SK-N-SH treated with all-trans-retinoic acid at 6 μM for 48 hours (cell line): ENCODE data around the gene CHRM1.

ENCODE experiments used
- ARNTL ChIP-seq: fragments of 450-650 bp; formaldehyde crosslinking; IDR thresholded peaks from 2 replicates; pipeline ENCODE4 v1.5.0; 2020; ENCODE audit warnings: low read depth, mild to moderate bottlenecking, moderate library complexity, borderline replicate concordance
- BACH2 ChIP-seq: fragments of 250-450 bp; sonication (Bioruptor Pico); IDR thresholded peaks from 2 replicates; pipeline ENCODE4 v1.9.0; 2021; ENCODE audit warnings: mild to moderate bottlenecking, borderline replicate concordance
- CREB5 ChIP-seq: fragments of 250-450 bp; sonication (Bioruptor Pico); IDR thresholded peaks from 2 replicates; pipeline ENCODE4 v1.5.1; 2020; ENCODE audit warnings: low read depth, mild to moderate bottlenecking, moderate library complexity
- CSDC2 ChIP-seq: fragments of 250-450 bp; sonication (Bioruptor Pico); IDR thresholded peaks from 2 replicates; pipeline ENCODE4 v1.5.0; 2020; ENCODE audit warnings: mild to moderate bottlenecking, moderate library complexity
- GLIS3 ChIP-seq: fragments of 250-450 bp; sonication (Bioruptor Pico); IDR thresholded peaks from 2 replicates; pipeline ENCODE4 v1.5.0; 2020; ENCODE audit warnings: mild to moderate bottlenecking, moderate library complexity
- PATZ1 ChIP-seq: fragments of 250-450 bp; sonication (Bioruptor Pico); IDR thresholded peaks from 2 replicates; pipeline ENCODE4 v1.8.0; 2020; ENCODE audit warnings: mild to moderate bottlenecking, moderate library complexity, borderline replicate concordance
- RARB ChIP-seq: fragments of 250-450 bp; sonication (Bioruptor Pico); IDR thresholded peaks from 2 replicates; pipeline ENCODE4 v1.8.0; 2021; ENCODE audit warnings: mild to moderate bottlenecking, moderate library complexity
- TCF4 ChIP-seq: fragments of 250-450 bp; sonication (Bioruptor Pico); IDR thresholded peaks from 2 replicates; pipeline ENCODE4 v1.8.0; 2021; ENCODE audit warnings: mild to moderate bottlenecking, moderate library complexity, borderline replicate concordance
- TOX ChIP-seq: fragments of 250-450 bp; sonication (Bioruptor Pico); IDR thresholded peaks from 2 replicates; pipeline ENCODE4 v1.8.0; 2021; ENCODE audit warnings: mild to moderate bottlenecking, moderate library complexity, borderline replicate concordance
- ZC3H10 ChIP-seq: fragments of 250-450 bp; sonication (Bioruptor Pico); IDR thresholded peaks from 2 replicates; pipeline ENCODE4 v1.5.1; 2021; ENCODE audit warnings: mild to moderate bottlenecking, moderate library complexity
- ZNF70 ChIP-seq: fragments of 450-650 bp; formaldehyde crosslinking; IDR thresholded peaks from 2 replicates; pipeline ENCODE4 v1.5.0; 2020; ENCODE audit warnings: mild to moderate bottlenecking, moderate library complexity

- TF ChIP-seq ARNTL (no peak), TOX (no peak), GLIS3 (CRISPR knock-in tag) (no peak), BACH2 (CRISPR knock-in tag) (no peak), CSDC2 (no peak), ZNF70 (CRISPR knock-in tag) (no peak), TCF4 (CRISPR knock-in tag) (no peak), PATZ1 (CRISPR knock-in tag) (no peak), RARB (CRISPR knock-in tag) (no peak), CREB5 (CRISPR knock-in tag) (no peak), ZC3H10 (CRISPR knock-in tag) (no peak)
These were observed 38.3 kb upstream of the CHRM1 start for GRCh38 chr11:62959422-62959980.
